GM23248 (cell line): Measurements from ENCODE around the gene PROCA1. TPM values are rescaled to one million over a fixed set of nuclear protein-coding genes. Genes with fewer than 3 reads are reported as not detected.

Experiments
- DNase-seq: peaks from one replicate; pipeline ENCODE4 v3.0.0-alpha.2; 2015
- H2AFZ ChIP-seq: fragments of 200-600 bp; sonication (generic); 2 replicates; pipeline ENCODE4 v1.6.1; 2016; ENCODE audit warnings: antibody characterized with exemption
- H3F3A ChIP-seq: fragments of 200-600 bp; sonication (generic); 2 replicates; pipeline ENCODE4 v1.6.1; 2016; ENCODE audit warnings: mild to moderate bottlenecking, antibody characterized with exemption, mixed run types; ENCODE audit not compliant: insufficient read depth
- H3K27ac ChIP-seq: fragments of 200-600 bp; sonication (generic); 2 replicates; pipeline ENCODE4 v1.5.1; 2016; ENCODE audit warnings: mild to moderate bottlenecking
- H3K27me3 ChIP-seq: fragments of 200-600 bp; sonication (generic); replicated peaks from 2 replicates; pipeline ENCODE4 v1.6.1; 2016; ENCODE audit warnings: mild to moderate bottlenecking; ENCODE audit not compliant: insufficient read depth
- H3K36me3 ChIP-seq: fragments of 200-600 bp; sonication (generic); 2 replicates; pipeline ENCODE4 v1.6.1; 2016; ENCODE audit warnings: low read depth, mild to moderate bottlenecking
- H3K4me1 ChIP-seq: fragments of 200-600 bp; sonication (generic); 2 replicates; pipeline ENCODE4 v1.6.1; 2016; ENCODE audit warnings: mild to moderate bottlenecking; ENCODE audit not compliant: insufficient read depth
- H3K4me2 ChIP-seq: fragments of 200-600 bp; sonication (generic); one replicate; pipeline ENCODE4 v1.6.1; 2016; ENCODE audit warnings: mild to moderate bottlenecking; ENCODE audit not compliant: unreplicated experiment
- H3K4me3 ChIP-seq: fragments of 200-600 bp; sonication (generic); 2 replicates; pipeline ENCODE4 v1.5.1; 2016; ENCODE audit warnings: mild to moderate bottlenecking
- H3K79me2 ChIP-seq: fragments of 200-600 bp; sonication (generic); 2 replicates; pipeline ENCODE4 v1.6.1; 2016; ENCODE audit warnings: mild to moderate bottlenecking; ENCODE audit not compliant: insufficient read depth
- H3K9ac ChIP-seq: fragments of 200-600 bp; sonication (generic); 2 replicates; pipeline ENCODE4 v1.6.1; 2016; ENCODE audit warnings: mild to moderate bottlenecking
- H3K9me2 ChIP-seq: fragments of 200-600 bp; sonication (generic); 2 replicates; pipeline ENCODE4 v1.6.1; 2016; ENCODE audit warnings: mixed run types, mild to moderate bottlenecking, moderate library complexity; ENCODE audit not compliant: insufficient read depth
- H3K9me3 ChIP-seq: fragments of 200-600 bp; sonication (generic); one replicate; pipeline ENCODE4 v1.6.1; 2017; ENCODE audit warnings: low read depth
- H4K20me1 ChIP-seq: fragments of 200-600 bp; sonication (generic); 2 replicates; pipeline ENCODE4 v1.6.0; 2016; ENCODE audit not compliant: insufficient read depth
- EZH2 ChIP-seq: fragments of 200-600 bp; sonication (generic); IDR thresholded peaks from 2 replicates; pipeline ENCODE4 v1.6.1; 2018; ENCODE audit warnings: antibody characterized with exemption, mild to moderate bottlenecking; ENCODE audit not compliant: insufficient read depth, poor library complexity, severe bottlenecking
- EZH2phosphoT487 ChIP-seq: fragments of 200-600 bp; sonication (generic); IDR thresholded peaks from 2 replicates; pipeline ENCODE4 v1.6.1; 2018; ENCODE audit warnings: antibody characterized with exemption, moderate library complexity, mild to moderate bottlenecking, low read depth; ENCODE audit not compliant: insufficient read depth
- WGBS, 2 experiments: methylation state at CpG; one replicate each; pipeline ENCODE4 v1.1.6; 2015 to 2017; ENCODE audit warnings: low lambda C conversion rate in 2 of 2, low coverage in 1 of 2; ENCODE audit errors: missing lambda C conversion rate in 2 of 2; 5-methylcytosine and 5-hydroxymethylcytosine counted together
- in situ Hi-C: fragments of 300-500 bp; cut with MboI; formaldehyde crosslinking; loops from 2 replicates; pipeline ENCODE4 v1.15.0; 2020
- polyA plus RNA-seq: library from polyadenylated mRNA; unstranded; fragments of >200 nt; fragmentation: Nextera tagmentation; extraction: Ambion mirVana; gene quantifications from 2 replicates; pipeline ENCODE4 v1.2.1, GENCODE V29; 2016
- total RNA-seq: library from RNA; depleted of rRNA; stranded (reverse); fragments of >200 nt; shearing (Covaris generic); gene quantifications from 2 replicates; pipeline ENCODE4 v1.2.3, GENCODE V29; 2014

PROCA1 gene
- total and polyA plus RNA-seq, 2 experiments from 2014 or later: 0.41 to 0.65 TPM

- no peak for DNase-seq
- H3K36me3 ChIP-seq: peaks cover 84% of the 10 kb centered on the region
Observed at GRCh38 chr17:28685366-28685765, 26.3 kb downstream of the PROCA1 start.

GRCh38 chr17:28684963-28685362 lies 26.7 kb downstream of the PROCA1 start:
- H3K79me2 ChIP-seq: no peaks in the 10 kb centered on the region
- 35 to 43% methylated on average over 3 of the region's 3 CpGs for WGBS, 2 experiments
- TF ChIP-seq EZH2 (no peak), EZH2phosphoT487 (no peak)
- 0 out of 2 replicates have a peak, but pooled peaks cover 4% of the 10 kb centered on the region for H4K20me1 ChIP-seq
- H3K27ac ChIP-seq: no peak overlapping the region
- no peaks in the 10 kb centered on the region for H3K27me3 ChIP-seq
- H3K36me3 ChIP-seq: peaks cover 80% of the 10 kb centered on the region
- no peak overlapping the region for H3K4me3 ChIP-seq
- no peaks in the 10 kb centered on the region for H3K4me1 ChIP-seq
- no peak overlapping the region for H3K9ac ChIP-seq
- H3K9me2 ChIP-seq: no peaks in the 10 kb centered on the region
- in situ Hi-C loops: no loop called here
- no peaks in the 10 kb centered on the region for H3K9me3 ChIP-seq
- no peak overlapping the region for H3K4me2 ChIP-seq
- H3F3A ChIP-seq: no peaks in the 10 kb centered on the region
- no peak overlapping the region for H2AFZ ChIP-seq
- DNase-seq: peak; percentile 26

More at GRCh38 chr17:28685366-28685765, 26.3 kb downstream of the PROCA1 start:
- no peak for TF ChIP-seq EZH2
- TF ChIP-seq EZH2phosphoT487: no peak
- no peak overlapping the region for H2AFZ ChIP-seq
- no peaks in the 10 kb centered on the region for H3K79me2 ChIP-seq
- H3K4me3 ChIP-seq: no peak overlapping the region
- no peaks in the 10 kb centered on the region for H3K4me1 ChIP-seq
- H3K9me2 ChIP-seq: no peaks in the 10 kb centered on the region
- no peaks in the 10 kb centered on the region for H3K27me3 ChIP-seq
- no peak overlapping the region for H3K4me2 ChIP-seq
- 92 to 99% methylated on average over 5 of the region's 5 CpGs for WGBS, 2 experiments
- no peaks in the 10 kb centered on the region for H3K9me3 ChIP-seq
- H4K20me1 ChIP-seq: 0 out of 2 replicates have a peak, but pooled peaks cover 4% of the 10 kb centered on the region
- no peak overlapping the region for H3K9ac ChIP-seq
- in situ Hi-C loops: no loop called here
- no peaks in the 10 kb centered on the region for H3F3A ChIP-seq
- H3K27ac ChIP-seq: no peak overlapping the region

- TF ChIP-seq EZH2phosphoT487: no peak
- TF ChIP-seq EZH2: no peak
- no peak overlapping the region for H2AFZ ChIP-seq
- H3K36me3 ChIP-seq: peaks cover 75% of the 10 kb centered on the region
- no peak for DNase-seq
- no peaks in the 10 kb centered on the region for H3K9me3 ChIP-seq
- H3F3A ChIP-seq: no peaks in the 10 kb centered on the region
- no peaks in the 10 kb centered on the region for H3K79me2 ChIP-seq
- H3K4me1 ChIP-seq: no peaks in the 10 kb centered on the region
- no peak overlapping the region for H3K4me2 ChIP-seq
- H3K9ac ChIP-seq: no peak overlapping the region
- H3K27ac ChIP-seq: no peak overlapping the region
- in situ Hi-C loops: no loop called here
- H3K27me3 ChIP-seq: no peaks in the 10 kb centered on the region
- no peaks in the 10 kb centered on the region for H3K9me2 ChIP-seq
- no peak overlapping the region for H3K4me3 ChIP-seq
- WGBS, 2 experiments: 96 to 97% methylated on average over 11 of the region's 11 CpGs
- H4K20me1 ChIP-seq: 0 out of 2 replicates have a peak, but pooled peaks cover 4% of the 10 kb centered on the region
Observed at GRCh38 chr17:28682655-28683054, 29.0 kb downstream of the PROCA1 start.

GRCh38 chr17:28675980-28676379 lies 35.7 kb downstream of the PROCA1 start:
- no peaks in the 10 kb centered on the region for H3K9me3 ChIP-seq
- H3K36me3 ChIP-seq: peaks cover 82% of the 10 kb centered on the region
- in situ Hi-C loops: no loop called here
- no peaks in the 10 kb centered on the region for H4K20me1 ChIP-seq
- 98% methylated on average over 7 of the region's 7 CpGs for WGBS, 2 experiments
- no peak overlapping the region for H3K4me2 ChIP-seq
- DNase-seq: no peak
- H3F3A ChIP-seq: no peaks in the 10 kb centered on the region
- no peaks in the 10 kb centered on the region for H3K27me3 ChIP-seq
- no peak for TF ChIP-seq EZH2
- TF ChIP-seq EZH2phosphoT487: no peak
- no peak overlapping the region for H3K4me3 ChIP-seq
- H2AFZ ChIP-seq: no peak overlapping the region
- H3K27ac ChIP-seq: no peak overlapping the region
- no peaks in the 10 kb centered on the region for H3K4me1 ChIP-seq
- no peaks in the 10 kb centered on the region for H3K9me2 ChIP-seq
- no peak overlapping the region for H3K9ac ChIP-seq
- H3K79me2 ChIP-seq: peaks cover 30% of the 10 kb centered on the region

GRCh38 chr17:28675490-28675889 lies 36.2 kb downstream of the PROCA1 start:
- Histone ChIP-seq H3K9ac (no peak overlapping the region), H3F3A (no peaks in the 10 kb centered on the region), H3K9me2 (no peaks in the 10 kb centered on the region), H4K20me1 (no peaks in the 10 kb centered on the region), H2AFZ (no peak overlapping the region), H3K36me3 (peaks cover 82% of the 10 kb centered on the region), H3K27ac (no peak overlapping the region), H3K4me2 (no peak overlapping the region), H3K79me2 (peaks cover 35% of the 10 kb centered on the region), H3K27me3 (no peaks in the 10 kb centered on the region), H3K4me3 (no peak overlapping the region), H3K4me1 (no peaks in the 10 kb centered on the region), H3K9me3 (no peaks in the 10 kb centered on the region)
- 69 to 74% methylated on average over 3 of the region's 3 CpGs for WGBS, 2 experiments
- peak; percentile 24 for DNase-seq
- in situ Hi-C loops: no loop called here
- TF ChIP-seq EZH2phosphoT487 (no peak), EZH2 (no peak)
